Neural progenitor cell (in vitro differentiated cells): Measurements from ENCODE around the gene NELFCD.

Experiments used
- CTCF ChIP-seq: fragments of 200-600 bp; sonication (generic); IDR thresholded peaks from 2 replicates; pipeline ENCODE4 v1.5.1; 2017; ENCODE audit warnings: antibody characterized with exemption, mild to moderate bottlenecking
- EZH2 ChIP-seq: fragments of 200-600 bp; sonication (generic); IDR thresholded peaks from 2 replicates; pipeline ENCODE4 v1.6.1; 2017; ENCODE audit warnings: antibody characterized with exemption, mild to moderate bottlenecking, moderate library complexity

GRCh38 chr20:59001449-59002171 is 20.6 kb downstream of the NELFCD start:
- TF ChIP-seq EZH2 (no peak), CTCF (no peak)
